Hypothalamus (tissue), 51 donors: ENCODE data around the gene ZNF140.

ENCODE experiments used
- DNase-seq, 51 donors: peaks; one replicate each; lab custom pipeline; 2025; lab: John Stamatoyannopoulos, UW

ZNF140 gene

GRCh38 chr12:133130038-133130807, 49.5 kb downstream of the ZNF140 start, which contains the start of the genes ZNF10 and ZNF891:
Gene ZNF10, plus strand, starts transcription at chr12:133130627. Its CDS starts 13,866 bp downstream, at chr12:133144493.
Gene ZNF891, minus strand, starts transcription at chr12:133130274. Its CDS starts 8,356 bp downstream, at chr12:133121918.
- peak; percentile 74 to 97 (median 93) for DNase-seq

- DNase-seq, result peak in 30 of 51 donors; percentile 8 to 71 (median 35)
These were observed 50.0 kb downstream of the ZNF140 start for GRCh38 chr12:133130808-133131128.

- DNase-seq, result no peak
These were observed 55.0 kb downstream of the ZNF140 start for GRCh38 chr12:133135747-133136146.

GRCh38 chr12:133145981-133146380, 65.3 kb downstream of the ZNF140 start:
- DNase-seq, result no peak

GRCh38 chr12:133156125-133156690, 75.5 kb downstream of the ZNF140 start:
- no peak for DNase-seq
